ENCODE data around the gene TAS2R1.

- no peak for TF ChIP-seq POLR2A (IDR thresholded peaks at IDR 0.05)
- no peak for TF ChIP-seq CTCF (IDR thresholded peaks at IDR 0.05)
- TF ChIP-seq EP300 (IDR thresholded peaks at IDR 0.05): no peak
Observed at GRCh38 chr5:9596171-9596780, 33.9 kb downstream of the TAS2R1 start.

All from stomach (tissue), 4 donors.